GM21367 (cell line): Measurements from ENCODE around the gene NDST1.
"Not testable (repeated sequence)": the region's sequence is repeated elsewhere in the genome, so short reads cannot be mapped to it uniquely, and the experiment has no call there.

Experiments
- ATAC-seq: cut with Tn5 transposase; IDR thresholded peaks from one replicate; pipeline ENCODE4 v1.9.1; 2021; ENCODE audit not compliant: unreplicated experiment

The NDST1 gene

DNA sequence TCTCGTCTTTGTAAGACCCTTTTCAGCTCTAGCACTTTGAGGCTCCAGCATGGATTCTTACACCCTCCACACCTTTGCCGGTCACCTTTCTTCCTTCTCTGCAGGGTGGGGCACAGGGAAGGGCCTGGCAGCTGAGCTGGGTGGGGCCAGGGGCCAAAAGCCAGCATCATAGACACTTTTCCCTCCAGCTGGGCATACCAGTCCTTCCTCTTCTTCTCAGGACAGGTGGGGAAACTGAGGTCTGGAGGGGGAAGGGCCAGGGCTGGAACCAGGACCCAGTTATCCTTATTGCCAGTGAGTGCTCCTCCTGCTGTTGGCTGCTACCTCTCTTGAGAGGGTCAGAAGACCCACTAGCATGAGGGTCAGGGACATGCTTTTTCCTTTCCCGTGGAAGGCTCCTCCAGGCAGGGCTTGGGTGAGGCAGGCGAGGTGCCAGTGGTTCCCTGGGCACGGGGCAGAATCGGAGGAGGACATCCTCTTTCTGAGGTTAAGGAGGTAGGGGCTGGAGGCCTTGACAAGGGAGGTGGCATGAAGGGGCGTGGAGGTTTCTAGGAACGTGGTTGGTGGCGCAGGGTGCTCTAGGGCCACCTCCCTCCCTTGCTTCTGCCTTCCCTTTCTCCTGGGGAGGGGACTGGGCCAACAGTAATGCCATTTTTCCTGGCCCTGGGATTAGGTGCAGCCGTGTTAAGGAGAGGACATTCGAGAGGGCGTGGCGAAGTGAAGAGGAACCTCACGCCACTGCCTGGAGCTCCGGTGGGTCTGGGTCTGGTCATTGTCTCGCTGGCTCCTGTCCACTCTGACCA is at the start of gene NDST1:
Gene NDST1 (plus strand): TSS at position 658 of the 803 bp plus-strand sequence. CDS start 13,124 bp downstream, outside the sequence.
- ATAC-seq: no peak

DNA sequence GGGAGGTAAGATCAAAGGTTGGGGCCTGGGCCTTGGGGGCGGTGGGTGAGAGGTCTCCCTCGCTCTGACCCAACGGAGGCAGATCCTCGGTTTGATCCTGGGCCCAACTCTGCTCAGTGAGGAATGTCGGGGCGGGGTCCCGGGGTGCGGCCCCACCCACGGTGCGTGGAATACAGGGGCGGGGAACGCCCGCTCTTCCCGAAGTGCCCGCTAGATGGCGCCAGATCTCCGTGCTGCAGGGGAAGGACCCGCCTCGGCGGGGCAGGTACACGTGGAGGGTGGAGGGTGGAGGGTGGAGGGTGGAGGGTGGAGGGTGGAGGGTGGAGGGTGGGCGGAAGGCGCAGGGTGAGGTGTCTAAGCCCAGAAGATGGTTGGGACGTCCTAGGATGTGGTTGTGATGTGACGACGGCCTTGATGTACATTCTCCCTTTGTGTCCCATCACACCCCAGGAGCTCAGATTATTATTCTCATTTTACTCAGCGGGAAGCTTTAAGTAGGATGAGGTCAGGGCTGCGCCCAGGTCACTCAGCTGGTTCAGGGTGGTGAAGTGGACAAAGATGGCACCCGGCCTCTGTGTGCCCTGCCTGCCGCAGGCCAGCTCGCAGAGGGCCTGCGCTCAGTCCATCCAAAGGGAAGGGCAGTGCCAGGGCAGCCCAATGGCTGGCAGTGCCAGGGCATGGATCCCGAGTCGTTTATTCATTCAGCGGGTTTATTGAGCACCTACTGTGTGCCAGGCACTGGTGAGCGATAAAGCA is 49.0 kb upstream of the NDST1 start:
- ATAC-seq: peak; percentile 56

DNA sequence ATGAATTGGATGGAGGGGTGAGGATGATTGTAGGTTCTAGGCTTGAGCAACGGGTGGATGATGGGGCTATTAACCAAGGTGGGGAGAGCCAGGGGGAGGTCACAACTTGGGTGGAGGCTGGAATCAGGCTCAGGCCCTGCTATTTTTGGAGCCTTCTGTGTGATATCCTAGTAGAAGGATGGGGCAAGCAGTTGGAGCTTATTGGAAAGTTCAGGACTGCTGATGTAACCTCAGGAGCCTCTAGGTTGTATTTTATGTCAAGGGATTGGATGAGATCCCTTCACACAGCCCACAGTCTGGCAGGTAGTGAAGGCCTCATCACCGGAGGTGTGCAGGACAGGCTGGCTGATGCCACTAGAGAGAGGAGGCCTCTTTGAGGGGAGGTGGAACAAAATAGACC is 47.1 kb upstream of the NDST1 start:
- ATAC-seq: no peak

DNA sequence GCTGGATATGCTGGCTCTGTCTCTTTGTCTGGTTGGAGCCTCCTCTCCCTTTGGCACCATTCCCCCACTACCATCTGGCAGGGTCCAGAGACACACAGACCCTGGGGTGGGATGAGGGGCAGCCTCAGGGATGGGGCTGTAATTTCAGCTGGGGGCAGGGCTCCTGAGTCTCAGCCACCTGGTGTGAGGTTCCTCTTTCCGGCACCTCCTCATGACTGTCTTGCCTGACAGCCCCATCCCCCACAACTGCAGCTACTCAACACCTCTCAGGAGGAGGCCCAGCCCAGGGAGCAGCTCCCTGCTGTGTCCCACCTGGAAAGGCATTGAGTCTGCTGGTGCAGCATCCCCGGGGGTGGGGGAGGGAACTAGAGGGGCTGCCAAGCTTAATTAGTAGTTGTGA is 46.7 kb upstream of the NDST1 start:
- peak; percentile 70 for ATAC-seq

DNA sequence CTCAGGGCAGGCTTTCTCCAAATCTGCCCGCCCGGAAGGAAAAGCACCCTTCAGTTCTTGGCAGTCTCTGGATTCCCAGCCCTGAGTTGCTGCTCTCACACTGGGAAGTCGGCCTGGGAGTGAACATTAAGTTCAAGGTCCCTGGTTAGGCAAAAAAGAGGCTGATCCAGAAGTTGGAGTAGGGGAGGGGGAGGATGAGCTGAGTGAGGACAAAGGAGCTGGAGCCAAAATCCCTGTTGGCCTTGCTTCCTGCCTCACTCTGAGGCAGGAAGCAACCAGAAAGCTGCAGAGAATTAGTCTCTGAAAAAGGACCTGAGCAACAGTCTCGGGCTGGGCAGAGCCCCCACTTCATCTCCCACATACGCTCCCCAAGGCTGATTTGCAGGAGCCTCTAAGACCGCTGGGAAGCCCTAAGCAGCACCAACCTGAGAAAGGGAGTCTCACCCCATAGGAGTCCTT is 43.3 kb upstream of the NDST1 start:
- no peak for ATAC-seq

DNA sequence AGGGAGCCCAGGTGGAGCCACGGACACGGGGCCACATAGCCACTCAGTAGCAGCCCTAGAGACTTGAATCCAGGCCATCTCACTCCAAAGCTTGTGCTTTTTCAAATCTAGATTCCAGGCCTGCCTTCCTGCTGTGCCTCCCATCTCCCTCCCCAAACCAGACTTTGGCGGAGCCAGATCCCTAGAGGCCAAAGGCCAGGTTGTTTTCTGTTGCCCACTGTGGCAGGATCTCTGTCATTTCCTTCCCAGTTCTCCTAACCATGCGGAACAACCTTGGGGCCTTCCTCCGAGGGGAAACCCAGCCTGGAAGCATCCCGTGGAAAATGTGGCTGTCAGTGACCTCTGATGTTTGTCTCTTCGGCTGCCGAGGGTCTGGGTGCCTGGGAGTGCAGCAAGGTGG is 42.0 kb upstream of the NDST1 start:
- ATAC-seq: no peak

DNA sequence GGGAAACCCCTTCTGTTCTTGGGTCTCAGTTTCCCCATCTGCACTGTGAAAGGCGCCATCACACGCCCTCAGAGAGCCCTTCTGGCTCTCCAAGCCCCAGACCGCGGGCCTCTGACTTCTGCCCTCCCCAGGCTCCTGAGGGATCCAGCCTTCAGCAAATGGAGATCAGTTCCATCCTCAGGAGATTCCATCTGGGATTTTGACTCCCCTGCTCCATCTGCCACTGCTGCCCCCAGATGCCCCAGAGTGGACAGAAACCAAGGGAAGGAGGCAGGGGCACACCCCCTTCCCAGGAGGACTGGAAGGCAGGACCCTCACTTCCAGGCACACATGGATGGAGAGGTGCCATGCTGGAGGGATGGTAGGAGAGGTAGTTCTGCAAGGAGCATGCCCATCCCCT is 39.7 kb upstream of the NDST1 start:
- ATAC-seq: no peak

DNA sequence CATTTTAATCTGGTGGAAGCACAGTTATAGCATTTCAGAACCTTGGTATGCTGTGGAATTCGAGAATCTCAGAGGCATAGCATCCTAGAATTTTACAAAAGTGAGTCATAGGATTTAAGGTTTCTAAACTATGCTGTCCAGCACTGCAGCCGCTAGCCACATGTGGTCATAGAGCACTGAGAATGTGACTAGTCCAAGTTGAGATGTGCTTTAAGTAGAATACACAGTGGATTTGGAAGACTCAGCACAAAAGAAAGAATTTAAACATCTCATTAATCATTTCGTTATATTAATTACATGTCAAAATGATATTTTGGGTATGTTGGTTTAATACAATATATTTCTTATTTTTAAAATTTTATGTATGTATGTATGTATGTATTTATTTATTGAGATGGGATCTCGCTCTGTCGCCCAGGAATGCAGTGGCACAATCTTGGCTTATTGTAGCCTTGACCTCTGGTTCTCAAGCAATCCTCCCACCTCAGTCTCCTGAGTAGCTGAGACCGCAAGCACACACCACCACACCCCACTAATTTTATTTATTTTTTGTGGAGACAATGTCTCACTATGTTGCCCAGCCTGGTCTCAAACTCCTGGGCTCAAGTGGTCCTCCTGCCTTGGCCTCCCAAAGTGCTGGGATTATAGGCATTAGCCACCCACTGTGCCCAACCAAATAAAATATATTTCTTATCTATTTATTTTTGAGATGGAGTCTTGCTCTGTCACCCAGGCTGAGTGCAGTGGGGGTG is 38.0 kb upstream of the NDST1 start:
- no peak for ATAC-seq

DNA sequence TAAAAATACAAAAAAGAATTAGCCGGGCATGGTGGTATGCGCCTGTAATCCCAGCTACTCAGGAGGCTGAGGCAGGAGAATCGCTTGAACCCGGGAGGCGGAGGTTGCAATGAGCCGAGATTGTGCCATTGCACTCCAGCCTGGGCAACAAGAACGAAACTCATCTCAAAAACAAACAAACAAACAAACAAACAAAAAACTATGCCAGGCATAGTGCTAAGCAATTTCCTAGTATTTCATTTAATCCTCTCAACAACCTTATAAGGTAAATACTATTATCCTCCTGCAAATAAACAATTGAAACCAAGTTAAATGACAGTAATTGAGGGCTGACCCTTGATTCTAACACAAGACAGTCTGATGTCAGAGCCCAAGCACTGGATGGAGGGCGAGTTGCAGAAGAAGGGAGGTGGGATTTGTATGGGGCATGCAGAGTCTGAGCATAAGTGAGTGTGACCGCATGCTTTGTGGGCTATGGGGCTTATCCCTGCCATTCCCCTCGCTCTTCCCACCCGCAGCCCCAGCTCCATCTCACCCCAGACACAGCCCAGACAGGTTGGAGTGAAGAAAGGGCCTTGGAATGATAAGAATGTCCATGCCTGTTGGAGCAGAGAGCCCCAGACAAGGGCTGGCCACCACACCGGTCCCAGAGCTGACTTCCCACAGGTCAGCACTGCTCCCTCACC is 34.1 kb upstream of the NDST1 start:
- ATAC-seq: no peak

DNA sequence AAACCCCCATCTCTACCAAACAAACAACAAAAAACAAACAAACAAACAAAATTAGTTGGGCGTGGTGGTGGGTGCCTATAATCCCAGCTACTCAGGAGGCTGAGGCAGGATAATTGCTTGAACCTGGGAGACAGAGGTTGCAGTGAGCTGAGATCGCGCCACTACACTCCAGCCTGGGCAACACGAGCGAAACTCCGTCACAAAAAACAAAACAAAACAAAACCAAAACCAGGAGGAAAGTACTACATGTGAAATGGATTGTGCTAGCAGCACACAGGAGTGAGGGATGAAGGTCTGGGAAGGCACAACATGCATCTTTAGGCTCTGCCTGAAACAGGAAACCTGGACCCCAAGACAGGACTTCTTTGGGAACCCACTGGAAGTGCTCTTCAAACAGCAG is 31.4 kb upstream of the NDST1 start:
- ATAC-seq: not testable (repeated sequence)

DNA sequence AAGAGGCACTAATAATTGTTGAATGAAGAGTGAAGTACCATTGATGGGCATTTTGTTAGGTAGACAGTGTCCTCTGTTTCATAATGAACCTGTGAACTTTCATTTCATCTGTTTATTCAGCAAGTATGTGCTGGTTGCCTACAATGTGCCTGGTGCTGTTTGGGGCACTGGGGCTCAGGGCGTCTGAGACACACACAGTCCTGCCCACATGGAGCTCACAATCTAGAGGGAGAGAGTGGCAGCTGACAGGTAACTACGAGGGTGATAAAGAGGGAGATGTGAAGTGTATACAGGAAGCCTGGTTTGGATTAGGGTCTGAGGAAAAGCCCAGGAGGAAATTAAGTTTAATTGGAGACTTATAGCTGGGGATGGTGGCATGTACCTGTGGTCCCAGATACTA is 28.5 kb upstream of the NDST1 start:
- ATAC-seq: no peak

DNA sequence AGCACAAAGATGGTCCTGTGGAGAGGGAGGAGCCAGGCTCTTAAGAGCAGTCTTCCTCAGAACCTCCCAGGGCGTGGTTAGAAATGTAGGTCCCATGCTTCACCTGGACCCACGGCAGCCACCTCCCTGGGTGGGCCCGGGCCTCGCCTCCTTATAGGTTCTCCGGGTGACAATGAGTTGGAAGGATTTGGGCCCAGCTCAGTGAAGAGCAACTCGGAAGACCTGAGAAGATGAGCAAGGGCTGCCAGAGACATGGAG is 26.3 kb upstream of the NDST1 start:
- ATAC-seq: no peak

DNA sequence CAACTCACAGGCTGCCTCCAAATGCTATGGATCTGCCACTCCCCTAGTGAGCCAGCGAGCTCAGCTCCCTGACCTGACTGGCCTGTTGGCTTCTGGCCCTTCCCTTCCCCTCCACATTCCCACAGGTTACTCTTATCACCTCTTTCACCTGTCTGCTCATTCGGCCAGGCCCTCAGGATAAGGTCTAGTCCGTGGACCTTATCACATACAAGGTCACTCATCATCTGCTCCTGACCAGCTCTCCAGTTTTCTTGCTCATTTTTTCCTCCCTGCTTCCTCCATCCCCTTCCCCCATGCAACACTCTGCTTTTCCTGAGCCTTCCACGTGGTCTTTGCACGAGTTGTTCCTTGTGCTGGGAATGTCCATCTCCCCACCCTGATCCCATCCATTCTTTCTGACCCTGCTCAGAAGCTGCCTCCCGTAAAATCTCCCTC is 25.9 kb upstream of the NDST1 start:
- ATAC-seq: no peak

DNA sequence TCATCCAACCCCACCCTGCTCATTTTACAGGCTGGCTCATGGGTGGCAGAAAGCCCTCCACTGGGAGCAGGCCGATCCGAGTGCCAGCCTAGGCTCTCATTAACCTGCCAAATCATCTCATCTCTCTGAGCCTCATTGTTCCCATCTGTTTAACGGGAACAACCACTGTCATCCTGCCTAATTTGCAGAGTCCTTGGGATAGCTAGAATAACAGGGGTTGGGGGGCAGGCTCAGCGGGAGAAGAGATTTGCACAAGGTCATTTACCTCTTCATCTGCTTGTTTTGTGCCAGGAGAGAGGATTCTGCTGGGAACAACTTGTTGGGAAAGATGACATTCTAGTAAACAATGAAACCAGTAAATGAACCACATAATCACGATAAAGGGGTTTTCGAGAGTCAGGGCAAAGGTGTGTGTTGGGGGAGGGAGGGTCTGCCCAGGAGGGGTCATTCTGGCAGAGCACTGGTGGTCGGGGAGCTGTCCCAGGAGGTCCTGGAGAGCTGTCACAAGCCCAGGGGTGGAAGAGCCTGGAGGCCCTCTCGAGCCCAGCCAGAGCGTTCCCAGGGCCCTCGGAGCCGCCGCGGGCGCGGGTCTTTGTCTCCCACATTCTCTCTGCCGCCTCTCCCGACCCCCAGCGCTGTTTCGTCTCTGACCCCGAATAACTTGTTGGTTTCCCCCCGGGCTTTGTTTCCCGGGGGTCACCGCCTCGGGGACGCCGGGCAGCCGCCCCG is 22.8 kb upstream of the NDST1 start:
- no peak for ATAC-seq

DNA sequence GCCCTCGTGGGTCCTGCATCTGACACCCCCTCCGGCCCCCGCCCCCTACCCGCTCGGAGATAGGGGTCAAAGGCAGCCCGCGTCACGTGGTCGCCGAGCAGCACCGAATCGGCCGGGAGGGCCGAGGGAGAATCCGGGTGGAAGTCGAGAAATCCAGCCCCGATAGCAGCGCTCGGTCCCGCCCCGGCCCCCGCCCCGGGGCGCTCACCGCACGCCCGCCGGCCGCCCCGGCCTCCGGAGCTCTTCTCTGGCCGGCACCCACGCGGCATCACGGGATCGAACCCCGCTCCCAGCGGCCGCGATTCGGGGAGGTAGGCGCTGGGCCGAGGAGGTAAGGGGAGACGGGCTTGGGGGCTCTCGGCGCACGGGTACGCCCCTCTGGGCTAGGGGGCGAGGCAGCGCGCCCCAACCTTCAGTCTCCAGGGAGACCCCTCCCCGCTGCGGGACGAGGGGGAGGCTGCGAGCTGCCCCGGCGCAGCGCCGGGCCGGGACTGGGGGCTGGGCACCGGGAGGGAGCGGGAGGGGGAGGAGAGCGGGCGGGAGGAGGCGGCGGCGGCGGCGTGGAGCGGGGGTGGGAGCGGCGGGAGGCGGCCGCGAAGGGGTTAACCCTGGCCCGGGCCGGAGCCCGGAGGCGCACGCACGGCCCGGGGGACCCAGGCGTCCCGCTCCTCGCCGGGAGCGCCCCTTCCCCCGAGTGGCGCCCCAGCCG is 22.1 kb upstream of the NDST1 start:
- ATAC-seq: no peak

DNA sequence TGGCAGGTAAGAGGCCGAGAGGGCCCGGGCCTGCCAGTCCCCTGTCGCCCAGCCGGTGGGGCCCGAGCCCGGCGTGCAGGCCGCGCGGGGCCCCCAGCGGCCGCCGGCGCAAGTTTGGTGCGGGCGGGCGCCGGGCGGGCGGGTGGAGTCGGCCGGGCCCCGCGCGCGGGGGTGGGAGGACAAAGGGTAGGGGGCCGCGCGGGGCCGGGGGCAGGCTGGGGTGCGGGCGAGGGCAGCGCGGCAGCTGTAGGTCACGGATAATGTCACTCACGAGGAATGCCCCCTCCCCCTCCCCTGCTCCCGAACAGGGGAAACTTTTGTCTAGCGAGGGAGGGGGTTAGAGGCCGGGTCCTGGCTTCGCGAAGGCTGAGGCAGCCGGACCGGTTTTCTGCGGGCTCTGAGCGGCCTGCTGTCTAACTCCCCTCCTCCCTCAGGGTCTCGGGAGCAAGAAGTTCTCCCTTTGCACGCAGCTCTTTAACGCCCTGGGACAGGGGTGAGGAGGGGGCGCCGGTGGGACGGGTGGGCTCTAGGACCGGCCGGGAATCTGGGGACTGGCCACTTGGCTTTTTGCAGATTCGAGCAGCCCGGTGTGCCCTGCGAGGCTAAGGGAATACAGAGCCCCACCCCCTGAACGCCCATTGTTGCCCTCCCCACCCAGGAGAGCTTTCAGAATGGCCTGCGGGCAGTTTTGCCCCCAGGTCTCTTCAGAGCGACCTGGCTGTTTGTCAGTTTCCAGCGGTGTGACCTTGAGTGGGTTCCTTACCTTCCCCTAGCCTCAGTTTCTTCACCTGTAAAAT is 21.3 kb upstream of the NDST1 start:
- no peak for ATAC-seq

DNA sequence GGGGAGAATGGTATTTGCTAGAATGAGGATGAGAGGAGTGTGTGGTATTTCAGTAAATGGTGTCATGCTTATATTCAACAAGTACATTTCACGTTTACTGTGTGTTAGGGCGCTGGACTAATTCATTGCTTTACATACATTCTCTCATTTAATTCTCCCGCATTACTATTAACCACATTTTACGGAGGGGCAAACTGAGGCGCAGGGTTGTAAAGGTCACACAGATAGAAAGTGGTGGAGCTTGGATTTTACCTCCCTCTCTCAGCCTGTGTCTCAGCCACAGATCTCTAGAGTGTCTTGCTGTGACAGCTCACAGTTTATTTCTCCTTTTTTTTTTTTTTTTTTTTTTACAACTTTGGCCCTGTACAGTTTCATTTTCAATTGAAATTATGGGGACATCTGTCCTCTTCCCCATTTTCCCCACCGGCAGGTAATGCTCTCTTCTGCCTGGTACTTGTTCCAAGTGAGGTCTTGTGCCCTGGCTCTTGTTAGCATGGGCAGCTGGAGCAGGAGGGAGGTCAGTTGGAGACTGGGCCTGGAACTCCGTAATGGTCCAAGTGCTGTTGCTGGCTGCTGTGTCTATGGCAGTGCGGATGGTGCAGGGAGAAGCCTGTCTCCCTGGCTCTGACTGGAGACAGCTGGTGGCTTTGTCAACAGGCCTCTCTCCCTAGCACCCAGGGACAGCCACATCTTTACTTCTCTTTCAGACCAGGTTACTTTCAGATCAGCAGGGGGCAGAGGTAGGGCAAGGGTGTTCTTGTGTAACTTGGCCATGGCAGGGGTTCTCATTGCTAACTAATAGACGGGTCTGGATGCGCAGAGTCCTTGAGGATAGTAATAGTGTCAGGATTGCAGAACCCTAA is 20.5 kb upstream of the NDST1 start:
- ATAC-seq: no peak
